Ovary (tissue), 3 donors: ENCODE results near the gene PGBD1.

Experiments
- CTCF ChIP-seq, 3 donors: fragments of 450-650 bp in 2 of 3; fragments of 200-600 bp in 1 of 3; IDR thresholded peaks; one replicate each; pipeline versions ENCODE4 v1.5.1 to v1.8.0; 2016 to 2022; ENCODE audit warnings: antibody characterized with exemption in 3 of 3, mild to moderate bottlenecking in 1 of 3
- EP300 ChIP-seq: sonication (generic); formaldehyde crosslinking; IDR thresholded peaks from one replicate; pipeline ENCODE4 v1.6.1; 2017; ENCODE audit warnings: antibody characterized with exemption
- POLR2A ChIP-seq: fragments of 450-650 bp; IDR thresholded peaks from one replicate; pipeline ENCODE4 v1.6.1; 2017; ENCODE audit warnings: antibody characterized with exemption, mild to moderate bottlenecking, moderate library complexity
- donor health status: DM: no; HTN: no; CAD: no.

GRCh38 chr6:28258877-28259777 is 22.2 kb upstream of the PGBD1 start, which contains the start of gene NKAPL:
- TF ChIP-seq CTCF (IDR thresholded peaks at IDR 0.05) (no peak), POLR2A (no peak), EP300 (no peak)
